Memory B cell (primary cell): Measurements from ENCODE around the gene UBR2.
"Not testable (repeated sequence)": the region's sequence is repeated elsewhere in the genome, so short reads cannot be mapped to it uniquely, and the experiment has no call there.

Source experiments
- ATAC-seq: fragments of 150-1000 bp; cut with Tn5 transposase; 2 replicates; pipeline ENCODE4 v1.10.0; 2021; ENCODE audit warnings: low read depth, mild to moderate bottlenecking, moderate library complexity
- DNase-seq, 2 donors: peaks; one replicate each; pipeline ENCODE4 v3.0.0; 2022; ENCODE audit warnings: low spot score in 2 of 2
- H3K27ac Mint-ChIP-seq: one replicate; pipeline ENCODE4 v1.8.0; 2022; ENCODE audit warnings: mild to moderate bottlenecking, moderate library complexity, mixed read lengths
- H3K27me3 Mint-ChIP-seq: one replicate; pipeline ENCODE4 v1.8.0; 2022; ENCODE audit warnings: mixed read lengths
- H3K36me3 Mint-ChIP-seq: one replicate; pipeline ENCODE4 v1.8.0; 2022; ENCODE audit warnings: mild to moderate bottlenecking, mixed read lengths
- H3K4me1 Mint-ChIP-seq: one replicate; pipeline ENCODE4 v1.8.0; 2022; ENCODE audit warnings: mixed read lengths
- H3K4me3 Mint-ChIP-seq: one replicate; pipeline ENCODE4 v1.8.0; 2022; ENCODE audit warnings: mild to moderate bottlenecking, moderate library complexity, mixed read lengths
- H3K9me3 Mint-ChIP-seq: one replicate; pipeline ENCODE4 v1.8.0; 2022; ENCODE audit warnings: mixed read lengths

UBR2 gene

GRCh38 chr6:42724825-42725224 lies 161.0 kb downstream of the UBR2 start:
- DNase-seq (no peak), ATAC-seq (no peak)
- peaks cover 7% of the 10 kb centered on the region for H3K4me1 Mint-ChIP-seq
- H3K27me3 Mint-ChIP-seq = peaks cover 4% of the 10 kb centered on the region
- H3K9me3 Mint-ChIP-seq = no peaks in the 10 kb centered on the region
- no peak overlapping the region for H3K4me3 Mint-ChIP-seq
- no peak overlapping the region for H3K27ac Mint-ChIP-seq
- no peaks in the 10 kb centered on the region for H3K36me3 Mint-ChIP-seq

DNA sequence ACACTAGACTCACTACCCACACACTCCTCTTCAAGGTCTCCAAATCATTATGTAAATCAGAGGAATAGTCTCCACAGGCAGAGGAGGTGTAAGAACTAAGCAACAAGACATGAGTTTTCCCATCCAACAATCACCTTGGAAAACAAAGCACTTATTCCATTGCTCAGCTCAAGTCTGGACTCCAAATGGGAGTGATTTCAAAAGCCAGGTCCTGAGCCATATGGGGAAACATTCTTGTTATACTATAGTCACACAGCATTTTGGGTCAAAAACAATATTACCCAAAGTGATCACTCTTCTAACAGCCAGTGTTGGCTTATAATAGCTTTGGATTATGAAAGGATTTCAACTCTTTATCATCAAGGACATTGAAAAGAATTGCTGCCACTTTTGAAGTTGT lies 162.2 kb downstream of the UBR2 start:
- H3K4me3 Mint-ChIP-seq = peak overlapping the region; percentile 87
- DNase-seq (no peak), ATAC-seq (no peak)
- no peaks in the 10 kb centered on the region for H3K9me3 Mint-ChIP-seq
- H3K4me1 Mint-ChIP-seq = peaks cover 7% of the 10 kb centered on the region
- no peaks in the 10 kb centered on the region for H3K36me3 Mint-ChIP-seq
- H3K27me3 Mint-ChIP-seq = peaks cover 3% of the 10 kb centered on the region
- H3K27ac Mint-ChIP-seq = peak overlapping the region; percentile 91

GRCh38 chr6:42726485-42727086 lies 162.8 kb downstream of the UBR2 start:
- H3K27me3 Mint-ChIP-seq = no peaks in the 10 kb centered on the region
- no peaks in the 10 kb centered on the region for H3K9me3 Mint-ChIP-seq
- peak overlapping the region; percentile 87 for H3K4me3 Mint-ChIP-seq
- H3K36me3 Mint-ChIP-seq = no peaks in the 10 kb centered on the region
- H3K4me1 Mint-ChIP-seq = peaks cover 7% of the 10 kb centered on the region
- peak; percentile 98 for ATAC-seq
- peak; percentile 46 to 67 for DNase-seq
- peak overlapping the region; percentile 91 for H3K27ac Mint-ChIP-seq

- Mint-ChIP-seq H3K4me1 (peaks cover 7% of the 10 kb centered on the region), H3K36me3 (no peaks in the 10 kb centered on the region), H3K27me3 (no peaks in the 10 kb centered on the region), H3K4me3 (peak overlapping the region; percentile 87), H3K9me3 (no peaks in the 10 kb centered on the region), H3K27ac (peak overlapping the region; percentile 91)
- no peak for ATAC-seq
- peak in 1 of 2 donors; percentile 21 for DNase-seq
Observed at GRCh38 chr6:42727087-42727611, 163.3 kb downstream of the UBR2 start.

DNA sequence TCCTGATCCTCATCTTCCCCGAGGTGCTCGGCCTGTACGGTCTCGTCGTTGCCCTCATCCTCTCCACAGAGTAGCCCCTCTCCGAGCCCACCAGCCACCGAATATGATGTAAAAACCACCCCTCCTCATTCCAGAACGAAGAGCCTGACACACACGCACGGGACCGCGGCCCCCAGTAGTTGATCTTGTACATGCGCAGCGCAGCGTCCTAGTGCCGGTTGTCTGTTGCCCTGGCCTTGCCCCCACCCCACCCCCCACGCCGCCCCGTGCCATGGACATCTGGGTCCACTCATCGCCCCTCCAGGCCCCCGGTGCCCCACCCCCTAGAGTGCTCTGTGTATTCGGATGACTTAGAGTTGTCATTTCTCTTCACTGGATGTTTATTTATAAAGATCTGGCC lies 163.8 kb downstream of the UBR2 start:
- Mint-ChIP-seq H3K4me3 (peak overlapping the region; percentile 87), H3K27ac (no peak overlapping the region), H3K27me3 (no peaks in the 10 kb centered on the region), H3K36me3 (no peaks in the 10 kb centered on the region), H3K9me3 (no peaks in the 10 kb centered on the region), H3K4me1 (peaks cover 7% of the 10 kb centered on the region)
- no peak for DNase-seq
- ATAC-seq = no peak

DNA sequence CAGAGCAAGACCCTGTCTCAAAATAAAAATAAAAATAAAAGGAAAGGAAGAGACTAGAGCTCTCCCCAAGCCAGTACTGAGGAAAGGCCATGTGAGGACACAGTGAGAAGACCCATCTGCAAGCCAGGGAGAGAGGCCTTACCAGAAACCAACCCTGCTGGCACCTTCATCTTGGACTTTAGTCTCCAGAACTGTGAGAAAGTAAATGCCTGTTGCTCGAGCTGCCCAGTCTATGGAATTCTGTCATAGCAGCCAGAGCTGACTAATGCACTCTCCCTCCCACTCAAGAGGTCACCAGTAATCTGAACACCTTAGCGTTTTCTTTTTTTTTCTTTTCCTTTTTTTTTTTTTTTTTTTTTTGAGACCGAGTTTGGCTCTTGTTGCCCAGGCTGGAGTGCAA lies 165.9 kb downstream of the UBR2 start:
- Mint-ChIP-seq H3K36me3 (no peaks in the 10 kb centered on the region), H3K4me3 (no peak overlapping the region), H3K27ac (no peak overlapping the region), H3K9me3 (no peaks in the 10 kb centered on the region), H3K27me3 (no peaks in the 10 kb centered on the region), H3K4me1 (peaks cover 11% of the 10 kb centered on the region)
- DNase-seq (no peak), ATAC-seq (no peak)

GRCh38 chr6:42733867-42734481 lies 170.1 kb downstream of the UBR2 start:
- ATAC-seq, H3K36me3 Mint-ChIP-seq, H3K27ac Mint-ChIP-seq: not testable (repeated sequence)

GRCh38 chr6:42735976-42736375 lies 172.1 kb downstream of the UBR2 start:
- no peak overlapping the region for H3K27ac Mint-ChIP-seq
- no peaks in the 10 kb centered on the region for H3K9me3 Mint-ChIP-seq
- no peak for ATAC-seq

More at GRCh38 chr6:42733867-42734481, 170.1 kb downstream of the UBR2 start:
- not testable (repeated sequence) for H3K27me3 Mint-ChIP-seq, DNase-seq, H3K4me3 Mint-ChIP-seq, H3K4me1 Mint-ChIP-seq, H3K9me3 Mint-ChIP-seq

GRCh38 chr6:42740725-42741124 lies 176.9 kb downstream of the UBR2 start:
- Mint-ChIP-seq H3K27ac (no peak overlapping the region), H3K9me3 (no peaks in the 10 kb centered on the region), H3K27me3 (no peaks in the 10 kb centered on the region), H3K36me3 (peaks cover 4% of the 10 kb centered on the region), H3K4me3 (no peak overlapping the region), H3K4me1 (peaks cover 4% of the 10 kb centered on the region)
- no peak for DNase-seq
- no peak for ATAC-seq

More at GRCh38 chr6:42735976-42736375, 172.1 kb downstream of the UBR2 start:
- H3K27me3 Mint-ChIP-seq = no peaks in the 10 kb centered on the region
- no peak overlapping the region for H3K4me3 Mint-ChIP-seq
- no peak for DNase-seq
- H3K36me3 Mint-ChIP-seq = no peaks in the 10 kb centered on the region
- H3K4me1 Mint-ChIP-seq = peaks cover 4% of the 10 kb centered on the region

DNA sequence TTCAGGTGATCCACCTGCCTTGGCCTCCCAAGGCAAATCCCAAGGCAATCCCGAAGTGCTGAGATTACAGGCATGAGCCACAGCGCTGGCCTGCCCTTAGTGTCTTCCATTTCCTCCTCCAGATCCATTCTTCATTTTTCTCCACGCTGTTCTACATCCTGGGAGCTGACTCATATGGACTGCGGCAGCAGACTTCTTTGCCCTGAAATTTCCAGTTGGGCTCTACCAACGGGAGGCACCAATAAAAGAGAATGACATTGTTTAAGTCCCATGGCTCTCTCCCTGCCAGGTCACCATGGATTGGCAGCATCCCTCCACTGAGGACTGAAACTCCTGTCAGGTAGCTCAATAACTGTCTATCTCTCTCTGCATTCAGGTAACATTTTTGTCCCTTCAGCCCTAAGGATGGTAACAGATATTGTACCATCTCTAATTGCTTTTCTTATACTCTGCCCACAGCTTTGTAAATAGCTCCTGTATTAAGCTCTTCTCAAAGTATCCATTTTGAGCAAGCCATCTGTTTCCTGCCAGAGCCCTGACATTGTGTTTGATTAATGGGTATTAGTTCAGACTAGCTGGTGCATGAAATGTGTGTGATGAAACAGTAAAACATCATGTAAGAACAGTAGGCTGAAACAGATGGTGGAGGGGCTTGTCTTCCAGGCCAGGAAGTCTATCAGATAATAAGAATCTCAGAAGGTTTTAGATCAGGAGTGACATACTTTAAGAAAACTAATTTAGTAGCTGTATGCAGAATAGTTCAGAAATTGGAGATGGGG lies 178.5 kb downstream of the UBR2 start:
- H3K27ac Mint-ChIP-seq = no peak overlapping the region
- H3K27me3 Mint-ChIP-seq = no peaks in the 10 kb centered on the region
- no peak overlapping the region for H3K4me3 Mint-ChIP-seq
- DNase-seq = no peak
- ATAC-seq = no peak
- H3K36me3 Mint-ChIP-seq = peaks cover 6% of the 10 kb centered on the region
- no peaks in the 10 kb centered on the region for H3K9me3 Mint-ChIP-seq
- H3K4me1 Mint-ChIP-seq = peaks cover 5% of the 10 kb centered on the region
